ENCODE results near the gene ORAI3. TPM values are rescaled to one million over a fixed set of nuclear protein-coding genes. Genes with fewer than 3 reads are reported as not detected.

Gene ORAI3
- total RNA-seq, 1 donor, result 35.6 TPM

DNA sequence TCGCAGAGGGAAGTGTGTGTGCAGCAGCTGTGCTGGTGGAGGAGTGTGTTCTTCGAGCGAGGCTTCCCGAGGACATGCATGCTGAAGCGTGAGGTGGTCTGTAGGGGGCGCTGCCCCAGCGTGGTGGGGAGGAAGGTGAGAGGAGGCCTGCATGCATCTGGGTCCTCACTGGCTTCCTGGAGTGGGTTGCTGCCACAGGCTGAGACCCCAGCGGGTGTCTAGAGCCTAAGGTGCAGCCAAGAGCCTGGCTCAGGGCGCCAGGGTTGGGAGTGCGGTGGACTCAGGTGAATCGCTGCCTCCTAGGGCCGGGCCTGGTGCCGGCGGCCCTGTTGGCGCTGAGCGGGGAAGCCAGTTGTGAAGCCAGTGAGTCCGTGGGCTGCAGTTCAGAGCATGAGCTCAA lies 28.6 kb downstream of the ORAI3 start:
- no peak overlapping the region for H3K4me3 ChIP-seq (ENCODE audit: low read depth, low read length)
- TF ChIP-seq CTCF (IDR thresholded peaks at IDR 0.05; ENCODE audit: insufficient read depth, low read length), result peak; percentile 38
- DNase-seq (ENCODE audit: low read depth), result no peak

GRCh38 chr16:30979170-30980022 lies 30.5 kb downstream of the ORAI3 start:
- H3K4me3 ChIP-seq (ENCODE audit: low read depth, low read length), result no peak overlapping the region
- no peak for TF ChIP-seq CTCF (IDR thresholded peaks at IDR 0.05; ENCODE audit: insufficient read depth, low read length)
- no peak for DNase-seq (ENCODE audit: low read depth)

- no peak for DNase-seq (ENCODE audit: low read depth)
- H3K4me3 ChIP-seq (ENCODE audit: low read depth, low read length), result no peak overlapping the region
- TF ChIP-seq CTCF (IDR thresholded peaks at IDR 0.05; ENCODE audit: insufficient read depth, low read length), result no peak
Observed at GRCh38 chr16:30980023-30980371, 31.1 kb downstream of the ORAI3 start.

DNA sequence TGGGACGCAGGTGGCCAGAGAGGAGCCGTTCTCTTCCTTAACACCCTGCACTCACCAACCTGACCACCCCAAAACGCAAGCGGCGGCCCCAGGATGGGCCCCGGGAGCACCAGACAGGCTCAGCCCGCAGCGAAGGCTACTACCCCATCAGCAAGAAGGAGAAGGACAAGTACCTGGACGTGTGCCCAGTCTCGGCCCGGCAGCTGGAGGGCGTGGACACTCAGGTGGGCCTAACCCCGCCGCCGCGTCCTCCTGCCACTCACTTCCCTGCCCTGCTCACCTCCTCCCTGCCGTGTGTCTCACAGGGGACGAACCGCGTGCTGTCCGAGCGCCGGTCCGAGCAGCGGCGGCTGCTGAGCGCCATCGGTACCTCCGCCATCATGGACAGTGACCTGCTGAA lies 31.6 kb downstream of the ORAI3 start:
- no peak for TF ChIP-seq CTCF (IDR thresholded peaks at IDR 0.05; ENCODE audit: insufficient read depth, low read length)
- DNase-seq (ENCODE audit: low read depth), result no peak

DNA sequence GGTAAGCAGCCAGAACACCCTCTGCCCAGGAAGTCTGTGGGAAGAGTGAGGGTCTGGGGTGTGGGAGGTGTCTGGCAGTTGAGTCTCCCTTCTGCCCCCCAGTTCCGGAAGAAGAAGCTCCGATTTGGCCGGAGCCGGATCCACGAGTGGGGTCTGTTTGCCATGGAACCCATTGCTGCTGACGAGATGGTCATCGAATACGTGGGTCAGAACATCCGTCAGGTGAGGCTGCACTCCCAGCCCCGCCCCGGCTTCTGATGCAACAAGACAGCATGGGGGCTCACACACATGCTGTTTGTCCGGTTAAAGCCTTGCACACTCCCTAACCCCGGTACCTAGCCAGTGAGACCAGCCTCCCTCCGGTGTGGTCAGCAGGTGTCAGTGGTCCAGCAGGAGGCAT lies 32.1 kb downstream of the ORAI3 start:
- DNase-seq (ENCODE audit: low read depth), result no peak
- no peak for TF ChIP-seq CTCF (IDR thresholded peaks at IDR 0.05; ENCODE audit: insufficient read depth, low read length)
- H3K4me3 ChIP-seq (ENCODE audit: low read depth, low read length), result no peak overlapping the region

More for the DNA sequence above, 31.6 kb downstream of the ORAI3 start:
- no peak overlapping the region for H3K4me3 ChIP-seq (ENCODE audit: low read depth, low read length)

GRCh38 chr16:30982548-30983288 lies 33.9 kb downstream of the ORAI3 start:
- H3K4me3 ChIP-seq (ENCODE audit: low read depth, low read length), result no peak overlapping the region
- peak; percentile 69 for DNase-seq (ENCODE audit: low read depth)
- TF ChIP-seq CTCF (IDR thresholded peaks at IDR 0.05; ENCODE audit: insufficient read depth, low read length), result no peak

All from fibroblast of the aortic adventitia (primary cell).